IMR-90 (cell line): ENCODE measurements around the gene EBF4. TPM values are rescaled to one million over a fixed set of nuclear protein-coding genes. Genes with fewer than 3 reads are reported as not detected.

ENCODE experiments used
- ATAC-seq: fragments of 200-7000 bp; cut with Tn5 transposase; 2 replicates; pipeline ENCODE4 v1.9.1; 2020; ENCODE audit warnings: low read depth, mild to moderate bottlenecking, moderate library complexity
- BruUV-seq: library from RNA; stranded (reverse); fragments of 400-500 nt; replicated peaks from 2 replicates; lab custom pipeline; 2021; lab: Mats Ljungman, UMichigan
- CTCF ChIA-PET: fragments of 300-600 bp; formaldehyde crosslinking; extraction: SDS; loops from one replicate; lab custom pipeline; 2021; ENCODE audit warnings: antibody characterized with exemption; lab: Yijun Ruan, JAX
- POLR2A ChIA-PET: fragments of 300-600 bp; sonication (Branson Sonifier 250); formaldehyde crosslinking; loops from one replicate; lab custom pipeline; 2022; ENCODE audit warnings: antibody characterized with exemption; ENCODE audit not compliant: unreplicated experiment; lab: Charles Lee
- DNase-seq: peaks from one replicate; pipeline ENCODE4 v3.0.0; 2013
- H2AFZ ChIP-seq: replicated peaks from 2 replicates; pipeline ENCODE3; 2013; ENCODE audit warnings: low read length, mild to moderate bottlenecking; ENCODE audit not compliant: poor library complexity
- H2AK5ac ChIP-seq: 2 replicates; pipeline ENCODE4 v1.6.1; 2013; ENCODE audit warnings: low read depth, low read length, inconsistent platforms
- H2AK9ac ChIP-seq: replicated peaks from 2 replicates; pipeline ENCODE3; 2013; ENCODE audit warnings: mild to moderate bottlenecking, low read depth, low read length, moderate library complexity; ENCODE audit not compliant: poor library complexity
- H2BK120ac ChIP-seq: 2 replicates; pipeline ENCODE4 v1.6.1; 2013; ENCODE audit warnings: low read depth, low read length, inconsistent platforms
- H2BK15ac ChIP-seq: 3 replicates; pipeline ENCODE4 v1.6.1; 2013; ENCODE audit warnings: low read depth, low read length, inconsistent platforms
- H2BK20ac ChIP-seq: 2 replicates; pipeline ENCODE4 v1.6.1; 2013; ENCODE audit warnings: low read depth, mild to moderate bottlenecking, inconsistent platforms, low read length, moderate library complexity
- H2BK5ac ChIP-seq: 2 replicates; pipeline ENCODE4 v1.6.1; 2013; ENCODE audit warnings: mild to moderate bottlenecking, low read depth, low read length, inconsistent platforms; ENCODE audit not compliant: poor library complexity, severe bottlenecking
- H3K14ac ChIP-seq: replicated peaks from 2 replicates; pipeline ENCODE4 v1.6.1; 2013; ENCODE audit warnings: low read depth, low read length, inconsistent platforms
- H3K18ac ChIP-seq: 2 replicates; pipeline ENCODE4 v1.6.1; 2013; ENCODE audit warnings: low read depth, low read length, control low read depth
- H3K23ac ChIP-seq: 2 replicates; pipeline ENCODE4 v1.6.1; 2013; ENCODE audit warnings: low read depth, low read length, inconsistent platforms
- H3K27ac ChIP-seq: 2 replicates; pipeline ENCODE4 v1.5.1; 2013; ENCODE audit warnings: mild to moderate bottlenecking, control low read depth, low read length; ENCODE audit not compliant: insufficient read depth
- H3K27me3 ChIP-seq: 2 replicates; pipeline ENCODE4 v1.6.1; 2013; ENCODE audit warnings: low read length; ENCODE audit not compliant: control insufficient read depth, insufficient read depth
- H3K36me3 ChIP-seq: 2 replicates; pipeline ENCODE4 v1.6.1; 2013; ENCODE audit warnings: low read length, mixed read lengths; ENCODE audit not compliant: control insufficient read depth, insufficient read depth
- H3K4ac ChIP-seq: 2 replicates; pipeline ENCODE4 v1.6.1; 2013; ENCODE audit warnings: low read depth, low read length, inconsistent platforms
- H3K4me1 ChIP-seq: 2 replicates; pipeline ENCODE4 v1.6.1; 2013; ENCODE audit warnings: low read length, mixed read lengths; ENCODE audit not compliant: control insufficient read depth, insufficient read depth
- H3K4me2 ChIP-seq: 2 replicates; pipeline ENCODE4 v1.6.1; 2013; ENCODE audit warnings: low read depth, mild to moderate bottlenecking, control low read depth, low read length, moderate library complexity
- H3K4me3 ChIP-seq: 2 replicates; pipeline ENCODE4 v1.5.1; 2013; ENCODE audit warnings: low read depth, mild to moderate bottlenecking, control low read depth, low read length, moderate library complexity; ENCODE audit not compliant: insufficient read depth
- H3K56ac ChIP-seq: 2 replicates; pipeline ENCODE4 v1.6.1; 2013; ENCODE audit warnings: low read length, inconsistent platforms; ENCODE audit not compliant: insufficient read depth; ENCODE audit errors: extremely low read depth
- H3K79me1 ChIP-seq, 2 experiments: 2 replicates each; pipeline ENCODE4 v1.6.1; 2013; ENCODE audit warnings: low read length in 2 of 2, inconsistent platforms in 1 of 2, low read depth in 1 of 2
- H3K9ac ChIP-seq: 2 replicates; pipeline ENCODE4 v1.6.1; 2013; ENCODE audit warnings: low read depth, low read length, control low read depth
- H3K9me1 ChIP-seq: 2 replicates; pipeline ENCODE4 v1.6.1; 2013; ENCODE audit warnings: low read length, inconsistent platforms; ENCODE audit not compliant: insufficient read depth
- H3K9me3 ChIP-seq: 2 replicates; pipeline ENCODE4 v1.6.1; 2013; ENCODE audit warnings: low read length; ENCODE audit not compliant: control insufficient read depth, insufficient read depth
- H4K20me1 ChIP-seq: 2 replicates; pipeline ENCODE4 v1.6.1; 2013; ENCODE audit warnings: low read length, inconsistent platforms; ENCODE audit not compliant: insufficient read depth
- H4K5ac ChIP-seq: 2 replicates; pipeline ENCODE4 v1.6.1; 2013; ENCODE audit warnings: mild to moderate bottlenecking, low read depth, low read length, control low read depth
- H4K8ac ChIP-seq, 2 experiments: 2 replicates each; pipeline ENCODE4 v1.6.1; 2013; ENCODE audit warnings: low read depth in 2 of 2, low read length in 2 of 2, control low read depth in 1 of 2, inconsistent platforms in 1 of 2
- H4K91ac ChIP-seq: 2 replicates; pipeline ENCODE4 v1.6.1; 2013; ENCODE audit warnings: low read depth, low read length, inconsistent platforms; ENCODE audit not compliant: insufficient read depth
- BHLHE40 ChIP-seq: fragments of 150-350 bp; IDR thresholded peaks from 2 replicates; pipeline ENCODE4 v1.6.1; 2016; ENCODE audit warnings: mild to moderate bottlenecking, low read depth, low read length
- CEBPB ChIP-seq: IDR thresholded peaks from 2 replicates; pipeline ENCODE4 v1.6.1; 2012; ENCODE audit warnings: low read depth, low read length, improper control_type of control experiment
- CHD1 ChIP-seq: IDR thresholded peaks from 2 replicates; pipeline ENCODE4 v1.6.1; 2012; ENCODE audit warnings: low read depth, low read length, improper control_type of control experiment
- FOS ChIP-seq: fragments of 150-350 bp; IDR thresholded peaks from 2 replicates; pipeline ENCODE4 v1.6.1; 2016; ENCODE audit warnings: low read depth, low read length
- MAFK ChIP-seq: IDR thresholded peaks from 2 replicates; pipeline ENCODE4 v1.6.1; 2012; ENCODE audit warnings: low read depth, low read length, improper control_type of control experiment
- MAZ ChIP-seq: IDR thresholded peaks from 2 replicates; pipeline ENCODE4 v1.6.1; 2012; ENCODE audit warnings: low read depth, mild to moderate bottlenecking, low read length, improper control_type of control experiment, moderate library complexity, borderline replicate concordance
- MXI1 ChIP-seq: IDR thresholded peaks from 2 replicates; pipeline ENCODE4 v1.6.1; 2012; ENCODE audit warnings: low read depth, mild to moderate bottlenecking, low read length, moderate library complexity, borderline replicate concordance
- NFE2L2 ChIP-seq: fragments of 150-350 bp; IDR thresholded peaks from 2 replicates; pipeline ENCODE4 v1.6.1; 2016; ENCODE audit warnings: low read depth, mild to moderate bottlenecking, low read length
- POLR2A ChIP-seq: IDR thresholded peaks from 2 replicates; pipeline ENCODE4 v1.6.1; 2012; ENCODE audit warnings: mild to moderate bottlenecking, low read depth, low read length
- RAD21 ChIP-seq: IDR thresholded peaks from 2 replicates; pipeline ENCODE4 v1.6.1; 2012; ENCODE audit warnings: low read length, improper control_type of control experiment
- RCOR1 ChIP-seq: IDR thresholded peaks from 2 replicates; pipeline ENCODE4 v1.6.1; 2012; ENCODE audit warnings: mild to moderate bottlenecking, low read length, improper control_type of control experiment; ENCODE audit not compliant: insufficient replicate concordance
- SMC3 ChIP-seq: fragments of 150-350 bp; IDR thresholded peaks from 2 replicates; pipeline ENCODE4 v1.6.1; 2016; ENCODE audit warnings: low read depth, mild to moderate bottlenecking, antibody characterized with exemption, low read length, moderate library complexity
- WGBS, 2 experiments: methylation state at CpG; one replicate each; pipeline versions ENCODE4 v1.1.5 to v1.1.7; 2013; ENCODE audit warnings: missing lambda C conversion rate in 2 of 2; ENCODE audit not compliant: insufficient read length in 1 of 2; ENCODE audit errors: extremely low coverage in 2 of 2; 5-methylcytosine and 5-hydroxymethylcytosine counted together
- dilution Hi-C: fragments of 300-500 bp; cut with HindIII; formaldehyde crosslinking; loops from one replicate; pipeline ENCODE4 v1.14.3; 2018; ENCODE audit warnings: low sequenced_read_pairs; ENCODE audit not compliant: unreplicated experiment
- in situ Hi-C: fragments of 300-500 bp; cut with MboI; formaldehyde crosslinking; loops from 3 replicates; pipeline ENCODE4 v1.14.3; 2019; ENCODE audit warnings: low sequenced_read_pairs, inconsistent platforms, mixed read lengths
- intact Hi-C: fragments of 100-400 bp; cut with micrococcal nuclease; formaldehyde crosslinking; loops from 2 replicates; pipeline ENCODE4 v1.10.0; 2022
- polyA plus RNA-seq, 3 experiments: library from polyadenylated mRNA; depleted of rRNA; stranded (reverse); fragments of >200 nt; gene quantifications; 2 replicates each; pipeline ENCODE4 v1.2.3, GENCODE V29; 2012; ENCODE audit warnings: low replicate concordance in 1 of 3
- total RNA-seq: library from RNA; depleted of rRNA; stranded (reverse); fragments of >200 nt; gene quantifications from 2 replicates; pipeline ENCODE4 v1.2.3, GENCODE V29; 2012
- TF ChIP-seq, protein P1 (sequence below): fragments of 150-350 bp; IDR thresholded peaks from 2 replicates; pipeline ENCODE4 v1.6.1; 2017; ENCODE audit warnings: mild to moderate bottlenecking, antibody characterized with exemption, low read length, low read depth
- TF ChIP-seq, protein P2 (sequence below): conservative IDR thresholded peaks from 2 replicates; pipeline ENCODE4 v1.5.1; 2012; ENCODE audit warnings: mild to moderate bottlenecking, low read depth, low read length, improper control_type of control experiment

EBF4 gene
- total and polyA plus RNA-seq, 2 of the 4 experiments (the other 2 are of a cell fraction), result 0.18 to 1.1 TPM

- in situ Hi-C loops, result no loop called here
- H2AFZ ChIP-seq, result peak overlapping the region; percentile 78
These were observed 79.1 kb downstream of the EBF4 start for GRCh38 chr20:2771631-2772080.

More at GRCh38 chr20:2771631-2772080, 79.1 kb downstream of the EBF4 start:
- no peak for TF ChIP-seq MAZ
- no peak for TF ChIP-seq SMC3
- TF ChIP-seq FOS, result no peak
- no peak for TF ChIP-seq CEBPB
- no peak for TF ChIP-seq CHD1
- no peak for TF ChIP-seq RAD21
- no peak for TF ChIP-seq NFE2L2
- TF ChIP-seq, protein P1, sequence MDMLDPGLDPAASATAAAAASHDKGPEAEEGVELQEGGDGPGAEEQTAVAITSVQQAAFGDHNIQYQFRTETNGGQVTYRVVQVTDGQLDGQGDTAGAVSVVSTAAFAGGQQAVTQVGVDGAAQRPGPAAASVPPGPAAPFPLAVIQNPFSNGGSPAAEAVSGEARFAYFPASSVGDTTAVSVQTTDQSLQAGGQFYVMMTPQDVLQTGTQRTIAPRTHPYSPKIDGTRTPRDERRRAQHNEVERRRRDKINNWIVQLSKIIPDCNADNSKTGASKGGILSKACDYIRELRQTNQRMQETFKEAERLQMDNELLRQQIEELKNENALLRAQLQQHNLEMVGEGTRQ, result no peak
- no peak for TF ChIP-seq MAFK
- TF ChIP-seq, protein P2, sequence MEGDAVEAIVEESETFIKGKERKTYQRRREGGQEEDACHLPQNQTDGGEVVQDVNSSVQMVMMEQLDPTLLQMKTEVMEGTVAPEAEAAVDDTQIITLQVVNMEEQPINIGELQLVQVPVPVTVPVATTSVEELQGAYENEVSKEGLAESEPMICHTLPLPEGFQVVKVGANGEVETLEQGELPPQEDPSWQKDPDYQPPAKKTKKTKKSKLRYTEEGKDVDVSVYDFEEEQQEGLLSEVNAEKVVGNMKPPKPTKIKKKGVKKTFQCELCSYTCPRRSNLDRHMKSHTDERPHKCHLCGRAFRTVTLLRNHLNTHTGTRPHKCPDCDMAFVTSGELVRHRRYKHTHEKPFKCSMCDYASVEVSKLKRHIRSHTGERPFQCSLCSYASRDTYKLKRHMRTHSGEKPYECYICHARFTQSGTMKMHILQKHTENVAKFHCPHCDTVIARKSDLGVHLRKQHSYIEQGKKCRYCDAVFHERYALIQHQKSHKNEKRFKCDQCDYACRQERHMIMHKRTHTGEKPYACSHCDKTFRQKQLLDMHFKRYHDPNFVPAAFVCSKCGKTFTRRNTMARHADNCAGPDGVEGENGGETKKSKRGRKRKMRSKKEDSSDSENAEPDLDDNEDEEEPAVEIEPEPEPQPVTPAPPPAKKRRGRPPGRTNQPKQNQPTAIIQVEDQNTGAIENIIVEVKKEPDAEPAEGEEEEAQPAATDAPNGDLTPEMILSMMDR, result no peak
- no peak for TF ChIP-seq RCOR1
- TF ChIP-seq POLR2A, result no peak
- no peak for TF ChIP-seq MXI1
- no peak for TF ChIP-seq BHLHE40
- H2AK5ac ChIP-seq, result no peak overlapping the region
- no peak overlapping the region for H3K27ac ChIP-seq
- H2BK15ac ChIP-seq, result no peak overlapping the region
- no peak overlapping the region for H4K8ac ChIP-seq
- no peak overlapping the region for H3K14ac ChIP-seq
- no peak overlapping the region for H3K4me3 ChIP-seq
- no peak overlapping the region for H3K56ac ChIP-seq
- ChIA-PET POLR2A (no interaction called here), CTCF (no interaction called here)
- no peak overlapping the region for H3K4me2 ChIP-seq
- H3K27me3 ChIP-seq, result peaks cover 14% of the 10 kb centered on the region
- H3K9ac ChIP-seq, result no peak overlapping the region
- no peak overlapping the region for H3K18ac ChIP-seq
- H3K23ac ChIP-seq, result no peak overlapping the region
- H4K91ac ChIP-seq, result no peak overlapping the region
- H4K20me1 ChIP-seq, result no peaks in the 10 kb centered on the region
- H3K9me3 ChIP-seq, result peaks cover 6% of the 10 kb centered on the region
- H2BK20ac ChIP-seq, result no peak overlapping the region
- no peaks in the 10 kb centered on the region for H3K9me1 ChIP-seq
- H2BK5ac ChIP-seq, result no peak overlapping the region
- no peak overlapping the region for H4K5ac ChIP-seq
- no TSS peak for BruUV-seq
- no peak overlapping the region for H3K4ac ChIP-seq
- H3K79me1 ChIP-seq, result no peaks in the 10 kb centered on the region
- ATAC-seq (no peak), DNase-seq (peak; percentile 18)
- H2AK9ac ChIP-seq, result no peak overlapping the region
- intact Hi-C loops, result no loop called here
- dilution Hi-C loops, result no loop called here
- no peaks in the 10 kb centered on the region for H3K36me3 ChIP-seq
- H3K4me1 ChIP-seq, result peaks cover 3% of the 10 kb centered on the region; the same call in 1 of the 2 replicates
- WGBS, 2 experiments, result no CpG with 5 or more reads among the region's 12 CpGs
- H2BK120ac ChIP-seq, result no peak overlapping the region
